MM.1S (cell line): ENCODE measurements around the gene LZTS2.

Experiments
- DNase-seq: peaks from one replicate; pipeline ENCODE4 v3.0.0-alpha.2; 2015
- H2AFZ ChIP-seq: fragments of 300-600 bp; sonication (generic); 2 replicates; pipeline ENCODE4 v1.6.0; 2016; ENCODE audit warnings: antibody characterized with exemption, low read length
- H3F3A ChIP-seq: fragments of 300-600 bp; sonication (generic); 2 replicates; pipeline ENCODE4 v1.6.1; 2016; ENCODE audit warnings: mild to moderate bottlenecking, antibody characterized with exemption, low read length, moderate library complexity, mixed read lengths; ENCODE audit not compliant: insufficient read depth
- H3K27ac ChIP-seq: fragments of 300-600 bp; sonication (generic); 2 replicates; pipeline ENCODE4 v1.5.1; 2016; ENCODE audit warnings: mild to moderate bottlenecking, low read length
- H3K27me3 ChIP-seq: fragments of 300-600 bp; sonication (generic); replicated peaks from 2 replicates; pipeline ENCODE4 v1.6.0; 2016; ENCODE audit warnings: low read length; ENCODE audit not compliant: insufficient read depth
- H3K36me3 ChIP-seq: fragments of 300-600 bp; sonication (generic); replicated peaks from 2 replicates; pipeline ENCODE4 v1.6.1; 2016; ENCODE audit warnings: mild to moderate bottlenecking, low read length, mixed read lengths; ENCODE audit not compliant: insufficient read depth
- H3K4me1 ChIP-seq: fragments of 300-600 bp; sonication (generic); 2 replicates; pipeline ENCODE4 v1.6.1; 2016; ENCODE audit warnings: low read length, mixed read lengths
- H3K4me2 ChIP-seq: fragments of 300-600 bp; sonication (generic); 2 replicates; pipeline ENCODE4 v1.6.0; 2016; ENCODE audit warnings: low read depth, low read length
- H3K4me3 ChIP-seq: fragments of 300-600 bp; sonication (generic); 2 replicates; pipeline ENCODE4 v1.5.1; 2016; ENCODE audit warnings: low read length, mixed read lengths
- H3K79me2 ChIP-seq: fragments of 300-600 bp; sonication (generic); 2 replicates; pipeline ENCODE4 v1.6.1; 2016; ENCODE audit warnings: mixed run types, low read length, mixed read lengths
- H3K9ac ChIP-seq: fragments of 300-600 bp; sonication (generic); 2 replicates; pipeline ENCODE4 v1.6.1; 2016; ENCODE audit warnings: low read length, mixed read lengths
- H3K9me2 ChIP-seq: fragments of 300-600 bp; sonication (generic); replicated peaks from 2 replicates; pipeline ENCODE4 v1.6.1; 2016; ENCODE audit warnings: mild to moderate bottlenecking, low read length, mixed read lengths; ENCODE audit not compliant: insufficient read depth
- H3K9me3 ChIP-seq: fragments of 300-600 bp; sonication (generic); replicated peaks from 2 replicates; pipeline ENCODE4 v1.6.1; 2016; ENCODE audit warnings: mild to moderate bottlenecking, low read length, mixed read lengths; ENCODE audit not compliant: insufficient read depth
- H4K20me1 ChIP-seq: fragments of 300-600 bp; sonication (generic); 2 replicates; pipeline ENCODE4 v1.6.1; 2016; ENCODE audit warnings: mild to moderate bottlenecking, low read length, moderate library complexity, mixed read lengths; ENCODE audit not compliant: insufficient read depth
- CTCF ChIP-seq: fragments of 300-600 bp; sonication (generic); IDR thresholded peaks from 2 replicates; pipeline ENCODE4 v1.5.1; 2016; ENCODE audit warnings: antibody characterized with exemption, low read length, mixed read lengths
- EZH2 ChIP-seq: fragments of 300-600 bp; sonication (generic); optimal IDR thresholded peaks from 2 replicates; pipeline ENCODE3; 2017; ENCODE audit warnings: low read depth, mild to moderate bottlenecking, antibody characterized with exemption, low read length, mixed read lengths
- EZH2phosphoT487 ChIP-seq: fragments of 300-600 bp; sonication (generic); IDR thresholded peaks from 2 replicates; pipeline ENCODE4 v1.6.1; 2018; ENCODE audit warnings: antibody characterized with exemption, low read length

The LZTS2 gene

GRCh38 chr10:101015582-101015973 lies 16.0 kb downstream of the LZTS2 start:
- Histone ChIP-seq H3F3A (no peaks in the 10 kb centered on the region), H3K4me2 (no peak overlapping the region), H3K27me3 (peaks cover 40% of the 10 kb centered on the region), H2AFZ (no peak overlapping the region), H3K4me3 (no peak overlapping the region), H3K9me3 (no peaks in the 10 kb centered on the region), H3K79me2 (no peaks in the 10 kb centered on the region), H3K4me1 (peaks cover 9% of the 10 kb centered on the region; the same call in 1 of the 2 replicates), H4K20me1 (no peaks in the 10 kb centered on the region), H3K9ac (no peak overlapping the region), H3K9me2 (no peaks in the 10 kb centered on the region), H3K27ac (no peak overlapping the region), H3K36me3 (no peaks in the 10 kb centered on the region)
- no peak for DNase-seq
- TF ChIP-seq CTCF (no peak), EZH2phosphoT487 (no peak), EZH2 (no peak)

- Histone ChIP-seq H3K36me3 (no peaks in the 10 kb centered on the region), H3K79me2 (no peaks in the 10 kb centered on the region), H3K4me3 (no peak overlapping the region), H4K20me1 (no peaks in the 10 kb centered on the region), H3K27ac (no peak overlapping the region), H3K4me1 (peaks cover 9% of the 10 kb centered on the region; the same call in 1 of the 2 replicates), H3K4me2 (no peak overlapping the region), H2AFZ (no peak overlapping the region), H3K9me2 (no peaks in the 10 kb centered on the region), H3K9ac (no peak overlapping the region), H3K9me3 (no peaks in the 10 kb centered on the region), H3K27me3 (peaks cover 42% of the 10 kb centered on the region), H3F3A (no peaks in the 10 kb centered on the region)
- DNase-seq: no peak
- no peak for TF ChIP-seq CTCF
- no peak for TF ChIP-seq EZH2phosphoT487
- TF ChIP-seq EZH2: no peak
Measured at GRCh38 chr10:101016814-101017213, 17.2 kb downstream of the LZTS2 start.

GRCh38 chr10:101018118-101018599 lies 18.6 kb downstream of the LZTS2 start:
- Histone ChIP-seq H3K9ac (no peak overlapping the region), H3K4me1 (peaks cover 6% of the 10 kb centered on the region; the same call in 1 of the 2 replicates), H3K27me3 (peaks cover 42% of the 10 kb centered on the region), H3K36me3 (no peaks in the 10 kb centered on the region), H3K4me3 (no peak overlapping the region), H3F3A (no peaks in the 10 kb centered on the region), H3K9me2 (no peaks in the 10 kb centered on the region), H3K4me2 (no peak overlapping the region), H4K20me1 (no peaks in the 10 kb centered on the region), H3K27ac (no peak overlapping the region), H3K79me2 (no peaks in the 10 kb centered on the region), H2AFZ (no peak overlapping the region), H3K9me3 (no peaks in the 10 kb centered on the region)
- DNase-seq: no peak
- no peak for TF ChIP-seq EZH2
- no peak for TF ChIP-seq EZH2phosphoT487
- no peak for TF ChIP-seq CTCF
